PC-3 (cell line): Measurements from ENCODE around the gene CAPZB.

Experiments
- EZH2 ChIP-seq: fragments of 300-600 bp; sonication (generic); IDR thresholded peaks from one replicate; pipeline ENCODE4 v1.6.1; 2017; ENCODE audit warnings: antibody characterized with exemption, mild to moderate bottlenecking, low read length; ENCODE audit not compliant: unreplicated experiment
- EZH2phosphoT487 ChIP-seq: fragments of 300-600 bp; sonication (generic); IDR thresholded peaks from 2 replicates; pipeline ENCODE4 v1.6.1; 2018; ENCODE audit warnings: mild to moderate bottlenecking, antibody characterized with exemption, low read length, borderline replicate concordance
- TF ChIP-seq, protein P1 (sequence below): fragments of 300-600 bp; sonication (generic); conservative IDR thresholded peaks from 2 replicates; pipeline ENCODE4 v1.5.1; 2017; ENCODE audit warnings: antibody characterized with exemption, low read depth, mild to moderate bottlenecking, low read length

DNA sequence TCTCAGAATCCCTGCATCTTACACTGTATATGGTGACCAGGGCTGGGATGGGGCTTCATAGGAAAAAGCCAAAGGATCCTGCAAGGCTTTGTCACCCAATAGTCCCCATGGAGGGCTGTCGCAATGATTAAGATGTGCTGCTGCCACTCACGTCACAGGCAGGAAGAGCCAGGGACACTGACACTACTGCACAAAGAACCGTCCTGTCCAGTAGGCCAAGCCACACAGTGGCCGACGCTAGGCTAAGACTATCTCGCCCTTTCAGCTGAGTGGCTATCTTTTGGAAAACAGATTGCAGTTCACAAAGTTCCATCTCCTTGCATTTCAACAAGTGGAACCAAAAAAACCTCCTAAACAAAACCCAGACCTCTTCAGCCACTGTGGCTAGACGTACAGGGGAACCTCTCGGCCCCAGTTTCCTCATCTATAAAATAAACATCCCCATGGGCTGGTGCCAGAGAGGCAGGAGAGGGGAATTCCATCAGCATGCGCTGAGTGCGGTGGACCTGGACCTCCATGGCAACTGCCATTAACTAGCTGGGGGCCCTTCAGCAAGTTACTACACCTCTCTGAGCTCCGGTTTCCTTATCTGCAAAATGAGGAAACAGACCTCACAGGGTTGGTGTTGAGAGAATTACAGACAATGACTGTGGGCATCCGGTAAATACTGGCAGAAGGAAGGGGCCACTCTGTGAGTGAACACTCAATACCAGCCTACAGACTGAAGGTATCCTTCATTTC, 8.7 kb downstream of the CAPZB start:
- TF ChIP-seq, protein P1, sequence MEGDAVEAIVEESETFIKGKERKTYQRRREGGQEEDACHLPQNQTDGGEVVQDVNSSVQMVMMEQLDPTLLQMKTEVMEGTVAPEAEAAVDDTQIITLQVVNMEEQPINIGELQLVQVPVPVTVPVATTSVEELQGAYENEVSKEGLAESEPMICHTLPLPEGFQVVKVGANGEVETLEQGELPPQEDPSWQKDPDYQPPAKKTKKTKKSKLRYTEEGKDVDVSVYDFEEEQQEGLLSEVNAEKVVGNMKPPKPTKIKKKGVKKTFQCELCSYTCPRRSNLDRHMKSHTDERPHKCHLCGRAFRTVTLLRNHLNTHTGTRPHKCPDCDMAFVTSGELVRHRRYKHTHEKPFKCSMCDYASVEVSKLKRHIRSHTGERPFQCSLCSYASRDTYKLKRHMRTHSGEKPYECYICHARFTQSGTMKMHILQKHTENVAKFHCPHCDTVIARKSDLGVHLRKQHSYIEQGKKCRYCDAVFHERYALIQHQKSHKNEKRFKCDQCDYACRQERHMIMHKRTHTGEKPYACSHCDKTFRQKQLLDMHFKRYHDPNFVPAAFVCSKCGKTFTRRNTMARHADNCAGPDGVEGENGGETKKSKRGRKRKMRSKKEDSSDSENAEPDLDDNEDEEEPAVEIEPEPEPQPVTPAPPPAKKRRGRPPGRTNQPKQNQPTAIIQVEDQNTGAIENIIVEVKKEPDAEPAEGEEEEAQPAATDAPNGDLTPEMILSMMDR: no peak
- no peak for TF ChIP-seq EZH2
- TF ChIP-seq EZH2phosphoT487: no peak
